Liver (tissue), 9 donors: ENCODE measurements around the gene NHERF2. TPM values are rescaled to one million over a fixed set of nuclear protein-coding genes. Genes with fewer than 3 reads are reported as not detected.

ENCODE experiments used
- DNase-seq: peaks from one replicate; pipeline ENCODE4 v3.0.0-alpha.2; 2017; ENCODE audit warnings: low spot score
- H3K27ac ChIP-seq, 2 donors: one replicate each; pipeline ENCODE4 v1.7.0; 2013; ENCODE audit warnings: inconsistent platforms in 2 of 2, low read length in 2 of 2, control low read depth in 1 of 2, low read depth in 1 of 2, mild to moderate bottlenecking in 1 of 2
- H3K27me3 ChIP-seq, 4 donors: one replicate each; pipeline versions ENCODE4 v1.6.1 to v1.7.0; 2013; ENCODE audit warnings: low read length in 3 of 4, inconsistent platforms in 1 of 4, mild to moderate bottlenecking in 1 of 4, moderate library complexity in 1 of 4; ENCODE audit not compliant: control insufficient read depth in 4 of 4, insufficient read depth in 4 of 4
- H3K36me3 ChIP-seq, 4 donors: one replicate each; pipeline versions ENCODE4 v1.6.1 to v1.7.0; 2013; ENCODE audit warnings: low read length in 3 of 4, mild to moderate bottlenecking in 3 of 4, low read depth in 1 of 4, moderate library complexity in 1 of 4; ENCODE audit not compliant: control insufficient read depth in 4 of 4, insufficient read depth in 3 of 4
- H3K4me1 ChIP-seq, 4 donors: one replicate each; pipeline versions ENCODE4 v1.6.1 to v1.7.0; 2013; ENCODE audit warnings: low read length in 3 of 4, mild to moderate bottlenecking in 3 of 4, moderate library complexity in 1 of 4; ENCODE audit not compliant: control insufficient read depth in 4 of 4, insufficient read depth in 4 of 4
- H3K4me3 ChIP-seq, 3 donors: one replicate each; pipeline versions ENCODE4 v1.6.1 to v1.7.0; 2013; ENCODE audit warnings: low read length in 3 of 3, control low read depth in 1 of 3, low read depth in 1 of 3, mild to moderate bottlenecking in 1 of 3
- H3K9ac ChIP-seq, 2 donors: one replicate each; pipeline ENCODE4 v1.7.0; 2013; ENCODE audit warnings: low read length in 2 of 2, mild to moderate bottlenecking in 2 of 2, moderate library complexity in 2 of 2, control low read depth in 1 of 2, low read depth in 1 of 2
- H3K9me3 ChIP-seq, 4 donors: one replicate each; pipeline versions ENCODE4 v1.6.1 to v1.7.0; 2013; ENCODE audit warnings: low read length in 3 of 4; ENCODE audit not compliant: control insufficient read depth in 4 of 4
- ATF3 ChIP-seq: IDR thresholded peaks from 2 replicates; pipeline ENCODE4 v1.6.1; 2016; ENCODE audit warnings: antibody characterized with exemption
- CTCF ChIP-seq: fragments of 150-350 bp; IDR thresholded peaks from 2 replicates; pipeline ENCODE4 v1.5.1; 2017; ENCODE audit warnings: improper control_type of control experiment, low read depth, low read length; ENCODE audit not compliant: missing input control
- EGR1 ChIP-seq, 2 donors: IDR thresholded peaks; 2 replicates each; pipeline ENCODE4 v1.6.1; 2016 to 2018; ENCODE audit warnings: antibody characterized with exemption in 2 of 2, low read depth in 2 of 2
- FOXA1 ChIP-seq: IDR thresholded peaks from 2 replicates; pipeline ENCODE4 v1.6.1; 2016; ENCODE audit warnings: antibody characterized with exemption
- FOXA2 ChIP-seq: IDR thresholded peaks from 2 replicates; pipeline ENCODE4 v1.6.1; 2016; ENCODE audit warnings: antibody characterized with exemption
- GABPA ChIP-seq, 2 donors: IDR thresholded peaks in 1 of 2; conservative IDR thresholded peaks in 1 of 2; 2 replicates each; pipeline ENCODE4 v1.6.1; 2016; ENCODE audit warnings: antibody characterized with exemption in 2 of 2, mild to moderate bottlenecking in 1 of 2, moderate library complexity in 1 of 2
- HNF4A ChIP-seq, 2 donors: conservative IDR thresholded peaks; 2 replicates each; pipeline ENCODE4 v1.6.1; 2016; ENCODE audit warnings: antibody characterized with exemption in 2 of 2, mild to moderate bottlenecking in 2 of 2
- HNF4G ChIP-seq: IDR thresholded peaks from 2 replicates; pipeline ENCODE4 v1.6.1; 2016; ENCODE audit warnings: antibody characterized with exemption
- JUND ChIP-seq, 2 donors: IDR thresholded peaks; 2 replicates each; pipeline ENCODE4 v1.6.1; 2016; ENCODE audit warnings: antibody characterized with exemption in 2 of 2
- NR2F2 ChIP-seq: IDR thresholded peaks from 2 replicates; pipeline ENCODE4 v1.6.1; 2016; ENCODE audit warnings: antibody characterized with exemption
- RAD21 ChIP-seq, 2 donors: IDR thresholded peaks; 2 replicates each; pipeline ENCODE4 v1.6.1; 2016; ENCODE audit warnings: antibody characterized with exemption in 2 of 2, mild to moderate bottlenecking in 2 of 2
- RXRA ChIP-seq, 2 donors: IDR thresholded peaks; 2 replicates each; pipeline ENCODE4 v1.6.1; 2017 to 2018; ENCODE audit warnings: antibody characterized with exemption in 2 of 2, mild to moderate bottlenecking in 1 of 2
- SP1 ChIP-seq: IDR thresholded peaks from 2 replicates; pipeline ENCODE4 v1.6.1; 2018; ENCODE audit warnings: antibody characterized with exemption, mild to moderate bottlenecking
- TAF1 ChIP-seq: conservative IDR thresholded peaks from 2 replicates; pipeline ENCODE4 v1.6.1; 2016; ENCODE audit warnings: antibody characterized with exemption, mild to moderate bottlenecking
- YY1 ChIP-seq: IDR thresholded peaks from 2 replicates; pipeline ENCODE4 v1.6.1; 2016; ENCODE audit warnings: antibody characterized with exemption, mild to moderate bottlenecking
- ZBTB33 ChIP-seq: IDR thresholded peaks from 2 replicates; pipeline ENCODE4 v1.6.1; 2016; ENCODE audit warnings: antibody characterized with exemption
- WGBS: extraction: QIAGEN DNeasy Blood & Tissue Kit; methylation state at CpG from one replicate; pipeline ENCODE4 v1.1.7; 2013; 5-methylcytosine and 5-hydroxymethylcytosine counted together
- polyA plus RNA-seq, 2 donors: library from polyadenylated mRNA; stranded (reverse) in 1 of 2; unstranded in 1 of 2; fragments of 200-250 nt in 1 of 2; fragments of >200 nt in 1 of 2; fragmentation: Nextera tagmentation in 1 of 2; extraction: Ambion mirVana in 1 of 2; gene quantifications; one replicate each; pipeline versions ENCODE4 v1.2.1 to v1.2.3, GENCODE V29; 2013 to 2015
- total RNA-seq, 2 donors: library from RNA; depleted of rRNA; stranded (reverse); fragments of >200 nt; gene quantifications; one replicate each; pipeline ENCODE4 v1.2.3, GENCODE V29; 2014
- TF ChIP-seq, protein P1 (sequence below): IDR thresholded peaks from 2 replicates; pipeline ENCODE4 v1.6.1; 2016; ENCODE audit warnings: antibody characterized with exemption
- TF ChIP-seq, protein P2 (sequence below): IDR thresholded peaks from 2 replicates; pipeline ENCODE4 v1.6.1; 2016; ENCODE audit warnings: antibody characterized with exemption, mild to moderate bottlenecking
- donor health status: healthy.
- donor health status: healthy.
- donor health status: healthy.
- donor health status: healthy.
- donor health status: healthy.

Gene NHERF2
- total and polyA plus RNA-seq, 4 donors: 36.6 to 205 (median 74.1) TPM

DNA sequence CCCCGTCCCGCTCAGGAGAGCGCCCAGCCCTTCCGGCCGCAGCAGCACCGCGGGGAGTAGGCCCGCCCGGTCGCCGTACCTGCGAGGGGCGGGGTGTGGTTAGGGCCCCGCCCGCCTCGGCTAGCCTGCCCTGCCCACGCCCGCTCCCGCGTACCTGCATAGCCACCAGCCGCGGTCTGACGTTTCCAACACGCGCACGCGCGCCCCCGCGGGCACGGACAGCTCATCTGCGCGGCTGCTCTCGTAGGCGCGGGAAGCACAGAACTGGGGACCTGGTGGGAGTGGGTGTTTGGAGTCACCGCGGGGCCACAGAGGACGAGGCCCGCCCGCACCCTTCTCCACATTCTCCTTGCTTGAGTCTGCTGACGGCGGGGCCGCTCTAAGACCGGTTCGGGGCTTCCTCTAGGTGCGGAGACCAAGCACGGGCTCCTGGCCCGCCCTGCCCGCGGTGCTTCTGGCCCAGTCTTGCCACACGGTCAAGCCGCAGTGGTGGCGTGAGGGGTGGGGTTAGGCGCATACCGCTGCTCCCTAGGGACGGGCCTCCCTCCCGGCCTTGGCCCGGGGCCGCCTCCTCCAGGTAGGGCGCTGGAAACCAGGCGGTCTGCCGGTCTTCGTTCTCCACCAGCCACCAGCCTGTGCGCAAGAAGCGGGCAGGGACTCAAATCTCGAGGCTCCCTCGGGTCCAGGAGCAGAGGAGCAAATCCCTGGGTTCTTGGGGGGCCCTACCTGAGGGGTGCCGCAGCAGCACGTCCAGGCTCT, 47.3 kb upstream of the NHERF2 start (continued):
- TF ChIP-seq ATF3: no peak
- no peak for TF ChIP-seq RXRA (IDR thresholded peaks at IDR 0.05)

DNA sequence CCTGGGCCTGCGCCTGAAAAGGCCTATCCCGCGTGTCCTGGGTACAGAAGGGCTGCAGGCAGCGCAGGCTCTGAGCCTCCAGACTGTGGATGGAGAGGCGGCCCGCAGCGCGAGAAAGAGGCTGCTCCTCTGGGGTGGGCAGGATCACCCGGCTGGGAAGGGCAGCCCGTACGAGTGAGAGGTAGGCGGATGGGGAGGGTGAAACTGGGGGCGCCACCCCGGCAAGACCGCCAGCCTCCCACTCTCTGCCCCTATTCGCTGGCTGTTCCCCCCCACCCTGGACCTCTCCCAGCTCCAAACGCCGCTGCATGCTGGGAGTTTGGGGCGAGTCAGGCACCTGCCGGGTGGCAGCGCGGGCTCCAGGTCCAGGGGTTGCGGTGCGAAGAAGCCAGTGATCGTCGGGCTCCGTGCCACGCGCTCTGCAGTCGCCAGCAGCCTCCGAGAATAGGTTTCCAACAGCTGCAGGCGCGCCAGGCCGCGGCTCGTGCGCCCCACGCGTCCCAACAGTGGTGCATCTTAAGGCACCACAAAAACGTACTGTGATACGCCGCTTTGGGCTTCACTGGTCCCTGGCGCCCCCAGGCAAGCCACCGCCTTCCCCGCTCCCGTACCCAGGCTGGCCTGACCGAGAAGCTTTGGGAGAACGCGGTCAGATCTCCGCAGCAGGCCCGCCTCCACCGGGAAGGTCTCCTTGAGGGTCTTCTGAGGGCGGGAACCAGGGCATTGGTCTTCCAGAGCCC, 46.5 kb upstream of the NHERF2 start:
- Histone ChIP-seq H3K4me3 (no peak overlapping the region), H3K9ac (no peak overlapping the region), H3K36me3 (peaks cover 8 to 31% (median 12%) of the 10 kb centered on the region in 4 donors), H3K9me3 (no peaks in the 10 kb centered on the region), H3K4me1 (peaks cover 5 to 27% (median 13%) of the 10 kb centered on the region in 4 donors), H3K27ac (no peak overlapping the region), H3K27me3 (no peaks in the 10 kb centered on the region)
- 13% methylated on average over 53 of the region's 53 CpGs for WGBS
- no peak for DNase-seq
- TF ChIP-seq RAD21 (IDR thresholded peaks at IDR 0.05) (no peak), ATF3 (no peak), FOXA2 (no peak), NR2F2 (no peak), SP1 (no peak), FOXA1 (no peak), HNF4G (no peak), YY1 (no peak), TAF1 (no peak), EGR1 (IDR thresholded peaks at IDR 0.05; ENCODE audit: low read depth in 2 of 2) (no peak), JUND (IDR thresholded peaks at IDR 0.05) (no peak), ZBTB33 (no peak), CTCF (no peak), GABPA (IDR thresholded peaks at IDR 0.05 in 1 of 2, conservative IDR thresholded peaks at IDR 0.05 in 1 of 2) (no peak), HNF4A (conservative IDR thresholded peaks at IDR 0.05) (no peak)
- TF ChIP-seq, protein P1, sequence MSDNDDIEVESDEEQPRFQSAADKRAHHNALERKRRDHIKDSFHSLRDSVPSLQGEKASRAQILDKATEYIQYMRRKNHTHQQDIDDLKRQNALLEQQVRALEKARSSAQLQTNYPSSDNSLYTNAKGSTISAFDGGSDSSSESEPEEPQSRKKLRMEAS: no peak
- TF ChIP-seq, protein P2, sequence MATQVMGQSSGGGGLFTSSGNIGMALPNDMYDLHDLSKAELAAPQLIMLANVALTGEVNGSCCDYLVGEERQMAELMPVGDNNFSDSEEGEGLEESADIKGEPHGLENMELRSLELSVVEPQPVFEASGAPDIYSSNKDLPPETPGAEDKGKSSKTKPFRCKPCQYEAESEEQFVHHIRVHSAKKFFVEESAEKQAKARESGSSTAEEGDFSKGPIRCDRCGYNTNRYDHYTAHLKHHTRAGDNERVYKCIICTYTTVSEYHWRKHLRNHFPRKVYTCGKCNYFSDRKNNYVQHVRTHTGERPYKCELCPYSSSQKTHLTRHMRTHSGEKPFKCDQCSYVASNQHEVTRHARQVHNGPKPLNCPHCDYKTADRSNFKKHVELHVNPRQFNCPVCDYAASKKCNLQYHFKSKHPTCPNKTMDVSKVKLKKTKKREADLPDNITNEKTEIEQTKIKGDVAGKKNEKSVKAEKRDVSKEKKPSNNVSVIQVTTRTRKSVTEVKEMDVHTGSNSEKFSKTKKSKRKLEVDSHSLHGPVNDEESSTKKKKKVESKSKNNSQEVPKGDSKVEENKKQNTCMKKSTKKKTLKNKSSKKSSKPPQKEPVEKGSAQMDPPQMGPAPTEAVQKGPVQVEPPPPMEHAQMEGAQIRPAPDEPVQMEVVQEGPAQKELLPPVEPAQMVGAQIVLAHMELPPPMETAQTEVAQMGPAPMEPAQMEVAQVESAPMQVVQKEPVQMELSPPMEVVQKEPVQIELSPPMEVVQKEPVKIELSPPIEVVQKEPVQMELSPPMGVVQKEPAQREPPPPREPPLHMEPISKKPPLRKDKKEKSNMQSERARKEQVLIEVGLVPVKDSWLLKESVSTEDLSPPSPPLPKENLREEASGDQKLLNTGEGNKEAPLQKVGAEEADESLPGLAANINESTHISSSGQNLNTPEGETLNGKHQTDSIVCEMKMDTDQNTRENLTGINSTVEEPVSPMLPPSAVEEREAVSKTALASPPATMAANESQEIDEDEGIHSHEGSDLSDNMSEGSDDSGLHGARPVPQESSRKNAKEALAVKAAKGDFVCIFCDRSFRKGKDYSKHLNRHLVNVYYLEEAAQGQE: no peak
